ENCODE measurements around the gene SLC15A2.
"Not testable (repeated sequence)": the region's sequence is repeated elsewhere in the genome, so short reads cannot be mapped to it uniquely, and the experiment has no call there.

Gene SLC15A2

GRCh38 chr3:121894301-121894990, at the start of gene SLC15A2:
TSS of gene SLC15A2 (plus strand) at chr3:121894401. CDS start at chr3:121894477, 76 bp downstream.
- Histone ChIP-seq H3K4me1 (peaks cover 4% of the 10 kb centered on the region), H2AFZ (peak within 1 kb of the TSS; percentile 85), H3K9me3 (ENCODE audit: control insufficient read depth, low read length) (no peaks in the 10 kb centered on the region), H3K79me2 (no peaks in the 10 kb centered on the region), H3K27me3 (ENCODE audit: control insufficient read depth, insufficient read depth, low read length) (no peaks in the 10 kb centered on the region), H3K9ac (no peak within 1 kb of the TSS), H3K36me3 (ENCODE audit: control insufficient read depth, insufficient read depth, low read length) (no peaks in the 10 kb centered on the region), H3K27ac (peak within 1 kb of the TSS; percentile 50), H3K4me3 (ENCODE audit: low read depth, low read length) (no peak within 1 kb of the TSS), H3K4me2 (ENCODE audit: low read length) (no peak within 1 kb of the TSS)
- no peak for TF ChIP-seq CTCF (IDR thresholded peaks at IDR 0.05)

GRCh38 chr3:121844892-121845291, 49.3 kb upstream of the SLC15A2 start:
- Histone ChIP-seq H3K27ac (no peak overlapping the region), H3K27me3 (ENCODE audit: control insufficient read depth, insufficient read depth, low read length) (no peaks in the 10 kb centered on the region), H3K9ac (no peak overlapping the region), H3K4me2 (ENCODE audit: low read length) (no peak overlapping the region), H3K79me2 (no peaks in the 10 kb centered on the region), H3K36me3 (ENCODE audit: control insufficient read depth, insufficient read depth, low read length) (no peaks in the 10 kb centered on the region), H3K4me3 (ENCODE audit: low read depth, low read length) (no peak overlapping the region), H3K9me3 (ENCODE audit: control insufficient read depth, low read length) (no peaks in the 10 kb centered on the region), H3K4me1 (no peaks in the 10 kb centered on the region), H2AFZ (no peak overlapping the region)
- TF ChIP-seq CTCF (IDR thresholded peaks at IDR 0.05), result no peak

GRCh38 chr3:121852256-121852655, 41.9 kb upstream of the SLC15A2 start:
- Histone ChIP-seq H3K9ac (no peak overlapping the region), H3K27ac (no peak overlapping the region), H2AFZ (no peak overlapping the region), H3K4me3 (ENCODE audit: low read depth, low read length) (no peak overlapping the region), H3K9me3 (ENCODE audit: control insufficient read depth, low read length) (no peaks in the 10 kb centered on the region), H3K4me2 (ENCODE audit: low read length) (no peak overlapping the region), H3K36me3 (ENCODE audit: control insufficient read depth, insufficient read depth, low read length) (no peaks in the 10 kb centered on the region), H3K4me1 (no peaks in the 10 kb centered on the region), H3K27me3 (ENCODE audit: control insufficient read depth, insufficient read depth, low read length) (no peaks in the 10 kb centered on the region), H3K79me2 (no peaks in the 10 kb centered on the region)
- no peak for TF ChIP-seq CTCF (IDR thresholded peaks at IDR 0.05)

GRCh38 chr3:121855555-121855954, 38.6 kb upstream of the SLC15A2 start:
- Histone ChIP-seq H3K9ac (no peak overlapping the region), H3K4me2 (ENCODE audit: low read length) (no peak overlapping the region), H3K36me3 (ENCODE audit: control insufficient read depth, insufficient read depth, low read length) (no peaks in the 10 kb centered on the region), H3K4me1 (no peaks in the 10 kb centered on the region), H3K4me3 (ENCODE audit: low read depth, low read length) (no peak overlapping the region), H3K9me3 (ENCODE audit: control insufficient read depth, low read length) (no peaks in the 10 kb centered on the region), H3K27ac (no peak overlapping the region), H3K27me3 (ENCODE audit: control insufficient read depth, insufficient read depth, low read length) (no peaks in the 10 kb centered on the region), H3K79me2 (no peaks in the 10 kb centered on the region), H2AFZ (no peak overlapping the region)
- TF ChIP-seq CTCF (IDR thresholded peaks at IDR 0.05), result peak; percentile 36

GRCh38 chr3:121857778-121858177, 36.4 kb upstream of the SLC15A2 start:
- not testable (repeated sequence) for H3K4me3 ChIP-seq (ENCODE audit: low read depth, low read length); H3K4me2 ChIP-seq (ENCODE audit: low read length); H3K79me2 ChIP-seq; H3K4me1 ChIP-seq; H3K27me3 ChIP-seq (ENCODE audit: control insufficient read depth, insufficient read depth, low read length); H3K36me3 ChIP-seq (ENCODE audit: control insufficient read depth, insufficient read depth, low read length); H3K27ac ChIP-seq; H2AFZ ChIP-seq; H3K9ac ChIP-seq; H3K9me3 ChIP-seq (ENCODE audit: control insufficient read depth, low read length)

GRCh38 chr3:121863247-121863646, 31.0 kb upstream of the SLC15A2 start:
- H3K36me3 ChIP-seq (ENCODE audit: control insufficient read depth, insufficient read depth, low read length); H3K4me2 ChIP-seq (ENCODE audit: low read length); H3K4me3 ChIP-seq (ENCODE audit: low read depth, low read length); H2AFZ ChIP-seq; H3K27ac ChIP-seq; H3K9me3 ChIP-seq (ENCODE audit: control insufficient read depth, low read length); H3K27me3 ChIP-seq (ENCODE audit: control insufficient read depth, insufficient read depth, low read length); H3K79me2 ChIP-seq; H3K4me1 ChIP-seq; H3K9ac ChIP-seq: not testable (repeated sequence)
